GM12875 (cell line): ENCODE results near the gene SLC2A11.
"Not testable (repeated sequence)": the region's sequence is repeated elsewhere in the genome, so short reads cannot be mapped to it uniquely, and the experiment has no call there.

Source experiments
- H3K4me3 ChIP-seq: one replicate; pipeline ENCODE4 v1.5.1; 2011; ENCODE audit warnings: low read depth, low read length, control low read depth
- CTCF ChIP-seq: IDR thresholded peaks from 2 replicates; pipeline ENCODE4 v1.5.1; 2011; ENCODE audit warnings: low read depth, mild to moderate bottlenecking, control low read depth, inconsistent platforms, low read length, moderate library complexity, borderline replicate concordance; ENCODE audit not compliant: insufficient read depth

SLC2A11 gene

GRCh38 chr22:23896523-23897186, 39.0 kb downstream of the SLC2A11 start:
- no peak for TF ChIP-seq CTCF
- no peak overlapping the region for H3K4me3 ChIP-seq

- H3K4me3 ChIP-seq = no peak overlapping the region
- TF ChIP-seq CTCF = no peak
Measured at GRCh38 chr22:23897320-23897719, 39.6 kb downstream of the SLC2A11 start.

- no peak for TF ChIP-seq CTCF
- H3K4me3 ChIP-seq = no peak overlapping the region
Measured at GRCh38 chr22:23898006-23898974, 40.6 kb downstream of the SLC2A11 start.

- no peak overlapping the region for H3K4me3 ChIP-seq
- TF ChIP-seq CTCF = no peak
Measured at GRCh38 chr22:23899042-23899745, 41.5 kb downstream of the SLC2A11 start.

GRCh38 chr22:23900227-23900626, 42.6 kb downstream of the SLC2A11 start:
- not testable (repeated sequence) for H3K4me3 ChIP-seq

GRCh38 chr22:23901600-23901999, 43.9 kb downstream of the SLC2A11 start:
- H3K4me3 ChIP-seq = no peak overlapping the region
- TF ChIP-seq CTCF = no peak

- H3K4me3 ChIP-seq = no peak overlapping the region
- no peak for TF ChIP-seq CTCF
Measured at GRCh38 chr22:23903328-23903971, 45.8 kb downstream of the SLC2A11 start.
